HCT116 (cell line): ENCODE results near the gene POLD2. TPM values are rescaled to one million over a fixed set of nuclear protein-coding genes. Genes with fewer than 3 reads are reported as not detected.

Experiments used
- ATAC-seq: fragments of 200-7000 bp; cut with Tn5 transposase; 2 replicates; pipeline ENCODE4 v1.9.1; 2020; ENCODE audit warnings: mild to moderate bottlenecking, moderate library complexity
- BruUV-seq: library from RNA; stranded (reverse); fragments of 400-500 nt; replicated peaks from 2 replicates; lab custom pipeline; 2021; lab: Mats Ljungman, UMichigan
- CTCF ChIA-PET: fragments of 300-600 bp; sonication (Branson Sonifier 250); formaldehyde crosslinking; loops from one replicate; lab custom pipeline; 2021; ENCODE audit warnings: antibody characterized with exemption; lab: Charles Lee
- POLR2A ChIA-PET: fragments of 300-600, 350-600 bp; sonication (Branson Sonifier 250); formaldehyde crosslinking; loops from one replicate; lab custom pipeline; 2021; ENCODE audit warnings: antibody characterized with exemption; lab: Charles Lee
- RAD21 ChIA-PET, 2 experiments: fragments of 300-600 bp; sonication (Branson Sonifier 250); formaldehyde crosslinking; loops; one replicate each; lab custom pipeline; 2023; ENCODE audit warnings: low total read pairs in 2 of 2; ENCODE audit not compliant: uncharacterized antibody in 2 of 2, unreplicated experiment in 2 of 2, low non-redundant PET in 1 of 2; lab: Charles Lee
- DNase-seq: peaks from one replicate; pipeline ENCODE4 v3.0.0-alpha.2; 2010; ENCODE audit warnings: low read depth, low spot score
- H2AFZ ChIP-seq: fragments of 200-600 bp; shearing (Covaris generic), sonication (generic); 2 replicates; pipeline ENCODE4 v1.6.1; 2017; ENCODE audit warnings: low read depth, mixed run types, mixed read lengths, antibody characterized with exemption, low read length; ENCODE audit not compliant: poor library complexity, severe bottlenecking
- H3K27ac ChIP-seq: 2 replicates; pipeline ENCODE4 v1.5.1; 2012; ENCODE audit warnings: low read depth, low read length
- H3K27me3 ChIP-seq: fragments of 200-600 bp; sonication (generic); 2 replicates; pipeline ENCODE4 v1.6.1; 2016; ENCODE audit warnings: mixed run types, low read length, mixed read lengths; ENCODE audit not compliant: insufficient read depth
- H3K36me3 ChIP-seq, 2 experiments: fragments of 200-500 bp in 1 of 2; fragments of 200-600 bp in 1 of 2; sonication (Bioruptor generic) in 1 of 2; sonication (generic) in 1 of 2; 2 replicates each; pipeline versions ENCODE4 v1.5.1 to v1.6.1; 2014 to 2016; ENCODE audit warnings: low read length in 2 of 2, inconsistent platforms in 1 of 2, mixed read lengths in 1 of 2, mixed run types in 1 of 2; ENCODE audit not compliant: insufficient read depth in 2 of 2, control insufficient read depth in 1 of 2
- H3K4me1 ChIP-seq, 2 experiments: fragments of 200-600 bp in 1 of 2; sonication (generic) in 1 of 2; 2 replicates each; pipeline versions ENCODE4 v1.5.1 to v1.6.1; 2012 to 2017; ENCODE audit warnings: low read length in 2 of 2, inconsistent platforms in 1 of 2, mild to moderate bottlenecking in 1 of 2, mixed read lengths in 1 of 2, mixed run types in 1 of 2, moderate library complexity in 1 of 2; ENCODE audit not compliant: insufficient read depth in 2 of 2, control insufficient read depth in 1 of 2
- H3K4me2 ChIP-seq: fragments of 200-600 bp; sonication (generic); 2 replicates; pipeline ENCODE4 v1.6.1; 2017; ENCODE audit warnings: mixed run types, low read length, mixed read lengths
- H3K4me3 ChIP-seq, 2 experiments: fragments of 200-600 bp in 1 of 2; sonication (generic) in 1 of 2; replicated peaks in 1 of 2; 2 replicates each; pipeline ENCODE4 v1.5.1; 2011 to 2016; ENCODE audit warnings: low read length in 2 of 2, control low read depth in 1 of 2, low read depth in 1 of 2, mild to moderate bottlenecking in 1 of 2, mixed read lengths in 1 of 2, mixed run types in 1 of 2
- H3K79me2 ChIP-seq: fragments of 200-600 bp; sonication (generic); 2 replicates; pipeline ENCODE4 v1.6.1; 2017; ENCODE audit warnings: mild to moderate bottlenecking, mixed run types, low read length, moderate library complexity, mixed read lengths; ENCODE audit not compliant: insufficient read depth
- H3K9ac ChIP-seq: fragments of 200-600 bp; sonication (generic); 2 replicates; pipeline ENCODE4 v1.6.1; 2016; ENCODE audit warnings: low read length, mixed read lengths
- H3K9me2 ChIP-seq: fragments of 200-600 bp; sonication (generic), shearing (Covaris generic); 2 replicates; pipeline ENCODE4 v1.6.1; 2017; ENCODE audit warnings: mixed run types, mild to moderate bottlenecking, moderate library complexity; ENCODE audit not compliant: insufficient read depth
- H3K9me3 ChIP-seq, 2 experiments: fragments of 200-500 bp in 1 of 2; fragments of 200-600 bp in 1 of 2; sonication (Bioruptor generic) in 1 of 2; sonication (generic) in 1 of 2; 2 replicates each; pipeline ENCODE4 v1.6.1; 2014 to 2017; ENCODE audit warnings: low read length in 2 of 2, mixed read lengths in 2 of 2, inconsistent platforms in 1 of 2, low read depth in 1 of 2, mild to moderate bottlenecking in 1 of 2, mixed run types in 1 of 2, moderate library complexity in 1 of 2; ENCODE audit not compliant: control insufficient read depth in 1 of 2, insufficient read depth in 1 of 2
- H4K20me1 ChIP-seq: fragments of 200-600 bp; sonication (generic), shearing (Covaris generic); 2 replicates; pipeline ENCODE4 v1.6.1; 2017; ENCODE audit warnings: mixed run types, mild to moderate bottlenecking, moderate library complexity; ENCODE audit not compliant: insufficient read depth
- ATF3 ChIP-seq: IDR thresholded peaks from 2 replicates; pipeline ENCODE4 v1.6.1; 2012
- CBX3 ChIP-seq: IDR thresholded peaks from 2 replicates; pipeline ENCODE4 v1.6.1; 2012; ENCODE audit warnings: low read depth
- CEBPB ChIP-seq: IDR thresholded peaks from 2 replicates; pipeline ENCODE4 v1.6.1; 2012; ENCODE audit warnings: low read depth
- EGR1 ChIP-seq: IDR thresholded peaks from 2 replicates; pipeline ENCODE4 v1.6.1; 2012; ENCODE audit warnings: low read depth
- ELF1 ChIP-seq: IDR thresholded peaks from 2 replicates; pipeline ENCODE4 v1.6.1; 2012; ENCODE audit warnings: low read depth, borderline replicate concordance
- EZH2 ChIP-seq: fragments of 200-600 bp; sonication (generic); IDR thresholded peaks from 2 replicates; pipeline ENCODE4 v1.6.1; 2017; ENCODE audit warnings: antibody characterized with exemption, mixed run types
- EZH2phosphoT487 ChIP-seq: fragments of 200-600 bp; IDR thresholded peaks from 2 replicates; pipeline ENCODE4 v1.6.1; 2018; ENCODE audit warnings: antibody characterized with exemption, borderline replicate concordance
- FOSL1 ChIP-seq: IDR thresholded peaks from 2 replicates; pipeline ENCODE4 v1.6.1; 2012; ENCODE audit warnings: low read depth
- JUND ChIP-seq: IDR thresholded peaks from 2 replicates; pipeline ENCODE4 v1.6.1; 2012
- POLR2AphosphoS5 ChIP-seq: IDR thresholded peaks from 2 replicates; pipeline ENCODE4 v1.6.1; 2011; ENCODE audit warnings: mild to moderate bottlenecking, low read depth, low read length, moderate library complexity
- RAD21 ChIP-seq: IDR thresholded peaks from 2 replicates; pipeline ENCODE4 v1.6.1; 2012; ENCODE audit warnings: low read depth, mild to moderate bottlenecking
- REST ChIP-seq: IDR thresholded peaks from 2 replicates; pipeline ENCODE4 v1.6.1; 2012; ENCODE audit warnings: low read depth
- SIN3A ChIP-seq: IDR thresholded peaks from 2 replicates; pipeline ENCODE4 v1.6.1; 2012; ENCODE audit warnings: low read depth
- YY1 ChIP-seq: IDR thresholded peaks from 2 replicates; pipeline ENCODE4 v1.6.1; 2011; ENCODE audit warnings: low read length, low read depth, moderate library complexity, mild to moderate bottlenecking; ENCODE audit not compliant: insufficient replicate concordance; ENCODE audit errors: extremely low read depth
- ZBTB33 ChIP-seq: IDR thresholded peaks from 2 replicates; pipeline ENCODE4 v1.6.1; 2011; ENCODE audit warnings: mild to moderate bottlenecking, low read length, moderate library complexity; ENCODE audit not compliant: insufficient replicate concordance; ENCODE audit errors: extremely low read depth
- ZFX ChIP-seq: fragments of 450-650 bp; IDR thresholded peaks from 2 replicates; pipeline ENCODE4 v1.6.1; 2017
- ZNF274 ChIP-seq: fragments of 200-500 bp; sonication (Bioruptor generic); IDR thresholded peaks from 2 replicates; pipeline ENCODE4 v1.6.1; 2014; ENCODE audit warnings: mild to moderate bottlenecking, low read depth, low read length, inconsistent platforms
- intact Hi-C: fragments of 100-400 bp; cut with micrococcal nuclease; formaldehyde crosslinking; loops from 2 replicates; pipeline ENCODE4 v1.10.0; 2022
- total RNA-seq: library from RNA; stranded (reverse); gene quantifications from one replicate; pipeline ENCODE4 v1.2.1, GENCODE V29; 2021; ENCODE audit not compliant: unreplicated experiment

Gene POLD2
- total RNA-seq, 1 experiment from 2014 or later: 237 TPM

GRCh38 chr7:44162179-44162578 is 38.8 kb upstream of the POLD2 start:
- Histone ChIP-seq H4K20me1 (no peaks in the 10 kb centered on the region), H2AFZ (no peak overlapping the region), H3K27ac (no peak overlapping the region), H3K27me3 (no peaks in the 10 kb centered on the region), H3K36me3 (no peaks in the 10 kb centered on the region), H3K9ac (no peak overlapping the region), H3K4me3 (no peak overlapping the region), H3K9me3 (no peaks in the 10 kb centered on the region), H3K4me2 (no peak overlapping the region), H3K4me1 (peaks cover 0 to 3% of the 10 kb centered on the region in 2 experiments; a peak in 1 of 4 replicates), H3K79me2 (no peaks in the 10 kb centered on the region), H3K9me2 (no peaks in the 10 kb centered on the region)
- RAD21 ChIA-PET: no interaction called here
- intact Hi-C loops: no loop called here
- POLR2A ChIA-PET: no interaction called here
- CTCF ChIA-PET: no interaction called here
- no peak for DNase-seq
- no TSS peak for BruUV-seq
- TF ChIP-seq CEBPB: no peak
- TF ChIP-seq ATF3: no peak
- TF ChIP-seq ZNF274: no peak
- TF ChIP-seq FOSL1: no peak
- no peak for TF ChIP-seq EZH2
- TF ChIP-seq EGR1: no peak
- TF ChIP-seq SIN3A: no peak
- no peak for TF ChIP-seq YY1
- no peak for TF ChIP-seq ZFX
- no peak for TF ChIP-seq CBX3
- ATAC-seq: no peak

- H3K36me3 ChIP-seq: no peaks in the 10 kb centered on the region
- POLR2A ChIA-PET: no interaction called here
- H3K4me1 ChIP-seq: peaks cover 0 to 3% of the 10 kb centered on the region in 2 experiments; a peak in 1 of 4 replicates
- CTCF ChIA-PET: no interaction called here
- ATAC-seq: no peak
- H3K4me2 ChIP-seq: no peak overlapping the region
- BruUV-seq: no TSS peak
- H4K20me1 ChIP-seq: no peaks in the 10 kb centered on the region
- no peaks in the 10 kb centered on the region for H3K9me2 ChIP-seq
- no peak overlapping the region for H3K9ac ChIP-seq
- no peaks in the 10 kb centered on the region for H3K9me3 ChIP-seq
- H3K79me2 ChIP-seq: no peaks in the 10 kb centered on the region
- no peak overlapping the region for H2AFZ ChIP-seq
- TF ChIP-seq ZBTB33 (no peak), EZH2phosphoT487 (no peak), RAD21 (no peak), CEBPB (no peak), REST (no peak), JUND (no peak), SIN3A (no peak), ELF1 (no peak), ZNF274 (no peak), POLR2AphosphoS5 (no peak)
- no peak overlapping the region for H3K27ac ChIP-seq
- DNase-seq: no peak
- no peak overlapping the region for H3K4me3 ChIP-seq
- intact Hi-C loops: no loop called here
- RAD21 ChIA-PET: no interaction called here
- H3K27me3 ChIP-seq: no peaks in the 10 kb centered on the region
Measured at GRCh38 chr7:44161371-44161770, 38.0 kb upstream of the POLD2 start.
